ENCODE results near the gene UGT1A7.

UGT1A7 gene

GRCh38 chr2:233813236-233814055 is 131.7 kb downstream of the UGT1A7 start:
- Histone ChIP-seq H4K20me1 (ENCODE audit: low read depth, low read length) (no peaks in the 10 kb centered on the region), H3K9ac (ENCODE audit: low read length) (no peak overlapping the region), H3K27ac (ENCODE audit: low read depth, low read length) (no peak overlapping the region), H3K9me2 (replicated peaks; ENCODE audit: insufficient read depth, low read length) (no peaks in the 10 kb centered on the region), H3K36me3 (ENCODE audit: low read length) (no peaks in the 10 kb centered on the region), H3F3A (ENCODE audit: insufficient read depth) (no peaks in the 10 kb centered on the region), H3K27me3 (ENCODE audit: low read length) (no peaks in the 10 kb centered on the region), H3K9me3 (ENCODE audit: insufficient read depth, low read length) (no peaks in the 10 kb centered on the region), H3K79me2 (ENCODE audit: insufficient read depth, low read length) (no peaks in the 10 kb centered on the region), H3K4me2 (ENCODE audit: low read depth, low read length, poor library complexity, severe bottlenecking) (no peak overlapping the region), H3K4me3 (ENCODE audit: insufficient read depth, low read length, poor library complexity, severe bottlenecking) (no peak overlapping the region), H2AFZ (ENCODE audit: low read depth, low read length, severe bottlenecking) (no peak overlapping the region)
- TF ChIP-seq CTCF (IDR thresholded peaks at IDR 0.05; ENCODE audit: insufficient read depth, low read length, poor library complexity, severe bottlenecking) (no peak), EZH2phosphoT487 (conservative IDR thresholded peaks at IDR 0.05; ENCODE audit: low read length) (no peak)

GRCh38 chr2:233814056-233814835 is 132.5 kb downstream of the UGT1A7 start:
- Histone ChIP-seq H3K79me2 (ENCODE audit: insufficient read depth, low read length) (no peaks in the 10 kb centered on the region), H3K27ac (ENCODE audit: low read depth, low read length) (no peak overlapping the region), H2AFZ (ENCODE audit: low read depth, low read length, severe bottlenecking) (no peak overlapping the region), H3K4me3 (ENCODE audit: insufficient read depth, low read length, poor library complexity, severe bottlenecking) (no peak overlapping the region), H3K9me2 (replicated peaks; ENCODE audit: insufficient read depth, low read length) (no peaks in the 10 kb centered on the region), H3K9me3 (ENCODE audit: insufficient read depth, low read length) (no peaks in the 10 kb centered on the region), H3F3A (ENCODE audit: insufficient read depth) (no peaks in the 10 kb centered on the region), H3K36me3 (ENCODE audit: low read length) (no peaks in the 10 kb centered on the region), H3K27me3 (ENCODE audit: low read length) (no peaks in the 10 kb centered on the region), H4K20me1 (ENCODE audit: low read depth, low read length) (no peaks in the 10 kb centered on the region), H3K4me2 (ENCODE audit: low read depth, low read length, poor library complexity, severe bottlenecking) (no peak overlapping the region), H3K9ac (ENCODE audit: low read length) (no peak overlapping the region)
- TF ChIP-seq CTCF (IDR thresholded peaks at IDR 0.05; ENCODE audit: insufficient read depth, low read length, poor library complexity, severe bottlenecking) (no peak), EZH2phosphoT487 (conservative IDR thresholded peaks at IDR 0.05; ENCODE audit: low read length) (no peak)

GRCh38 chr2:233815861-233816260 is 134.2 kb downstream of the UGT1A7 start:
- Histone ChIP-seq H2AFZ (ENCODE audit: low read depth, low read length, severe bottlenecking) (no peak overlapping the region), H3K27ac (ENCODE audit: low read depth, low read length) (no peak overlapping the region), H3K27me3 (ENCODE audit: low read length) (no peaks in the 10 kb centered on the region), H3K9ac (ENCODE audit: low read length) (no peak overlapping the region), H3K4me3 (ENCODE audit: insufficient read depth, low read length, poor library complexity, severe bottlenecking) (no peak overlapping the region), H3K36me3 (ENCODE audit: low read length) (no peaks in the 10 kb centered on the region), H3K9me3 (ENCODE audit: insufficient read depth, low read length) (no peaks in the 10 kb centered on the region), H3F3A (ENCODE audit: insufficient read depth) (no peaks in the 10 kb centered on the region), H4K20me1 (ENCODE audit: low read depth, low read length) (no peaks in the 10 kb centered on the region), H3K9me2 (replicated peaks; ENCODE audit: insufficient read depth, low read length) (no peaks in the 10 kb centered on the region), H3K79me2 (ENCODE audit: insufficient read depth, low read length) (no peaks in the 10 kb centered on the region), H3K4me2 (ENCODE audit: low read depth, low read length, poor library complexity, severe bottlenecking) (no peak overlapping the region)
- no peak for TF ChIP-seq CTCF (IDR thresholded peaks at IDR 0.05; ENCODE audit: insufficient read depth, low read length, poor library complexity, severe bottlenecking)
